CD14-positive monocyte (primary cell): ENCODE results near the gene PFN3. TPM values are rescaled to one million over a fixed set of nuclear protein-coding genes. Genes with fewer than 3 reads are reported as not detected.

ENCODE experiments used
- DNase-seq, 3 donors: peaks; one replicate each; pipeline ENCODE4 v3.0.0-alpha.2; 2011 to 2022
- H2AFZ ChIP-seq: 2 replicates; pipeline ENCODE4 v1.6.0; 2012; ENCODE audit warnings: mild to moderate bottlenecking, low read depth, low read length, inconsistent platforms; ENCODE audit not compliant: insufficient read depth, poor library complexity, severe bottlenecking
- H3K27ac ChIP-seq, 2 donors: 1 replicate in 1 of 2; 2 replicates in 1 of 2; pipeline ENCODE4 v1.5.1; 2012 to 2013; ENCODE audit warnings: low read length in 2 of 2, control low read depth in 1 of 2, inconsistent platforms in 1 of 2, low read depth in 1 of 2, mild to moderate bottlenecking in 1 of 2
- H3K27me3 ChIP-seq, 2 donors: one replicate each; pipeline versions ENCODE4 v1.6.0 to v1.6.1; 2011 to 2013; ENCODE audit warnings: low read length in 2 of 2; ENCODE audit not compliant: control insufficient read depth in 2 of 2, insufficient read depth in 2 of 2
- H3K36me3 ChIP-seq, 2 donors: replicated peaks in 1 of 2; 1 replicate in 1 of 2; 2 replicates in 1 of 2; pipeline versions ENCODE4 v1.5.1 to v1.6.1; 2012 to 2013; ENCODE audit warnings: low read length in 2 of 2, control low read depth in 1 of 2, inconsistent platforms in 1 of 2, mild to moderate bottlenecking in 1 of 2; ENCODE audit not compliant: insufficient read depth in 2 of 2, control insufficient read depth in 1 of 2
- H3K4me1 ChIP-seq, 2 donors: 1 replicate in 1 of 2; 2 replicates in 1 of 2; pipeline versions ENCODE4 v1.5.1 to v1.6.1; 2012 to 2013; ENCODE audit warnings: low read length in 2 of 2, control low read depth in 1 of 2, inconsistent platforms in 1 of 2, mild to moderate bottlenecking in 1 of 2, moderate library complexity in 1 of 2; ENCODE audit not compliant: insufficient read depth in 2 of 2, control insufficient read depth in 1 of 2
- H3K4me2 ChIP-seq: replicated peaks from 2 replicates; pipeline ENCODE3; 2012; ENCODE audit warnings: low read length, moderate library complexity, mild to moderate bottlenecking; ENCODE audit not compliant: poor library complexity, severe bottlenecking; ENCODE audit errors: extremely low read depth
- H3K4me3 ChIP-seq, 3 experiments: fragments of 200-600 bp in 1 of 3; sonication (generic) in 1 of 3; replicated peaks in 1 of 3; 1 replicate in 2 of 3; 2 replicates in 1 of 3; pipeline ENCODE4 v1.5.1; 2011 to 2013; ENCODE audit warnings: low read length in 3 of 3, mild to moderate bottlenecking in 3 of 3, control low read depth in 2 of 3, low read depth in 2 of 3, inconsistent platforms in 1 of 3, moderate library complexity in 1 of 3
- H3K79me2 ChIP-seq: 2 replicates; pipeline ENCODE4 v1.6.0; 2012; ENCODE audit warnings: mild to moderate bottlenecking, control low read depth, inconsistent platforms, low read length, moderate library complexity; ENCODE audit not compliant: insufficient read depth
- H3K9ac ChIP-seq: 2 replicates; pipeline ENCODE4 v1.6.0; 2017; ENCODE audit warnings: low read length, mild to moderate bottlenecking; ENCODE audit not compliant: insufficient read depth, poor library complexity, severe bottlenecking
- H3K9me3 ChIP-seq, 2 donors: replicated peaks in 1 of 2; 1 replicate in 1 of 2; 2 replicates in 1 of 2; pipeline versions ENCODE4 v1.5.1 to v1.6.1; 2012 to 2013; ENCODE audit warnings: low read length in 2 of 2, control low read depth in 1 of 2; ENCODE audit not compliant: control insufficient read depth in 1 of 2, insufficient read depth in 1 of 2
- H4K20me1 ChIP-seq: 2 replicates; pipeline ENCODE4 v1.6.0; 2012; ENCODE audit warnings: mild to moderate bottlenecking, low read length, control low read depth, moderate library complexity; ENCODE audit not compliant: insufficient read depth
- H3K27ac Mint-ChIP-seq, 7 donors: one replicate each; pipeline ENCODE4 v1.8.0; 2020; ENCODE audit warnings: mild to moderate bottlenecking in 7 of 7, mixed read lengths in 7 of 7, moderate library complexity in 6 of 7, inconsistent platforms in 2 of 7
- H3K27me3 Mint-ChIP-seq, 3 donors: one replicate each; pipeline ENCODE4 v1.8.0; 2021 to 2022; ENCODE audit warnings: low read depth in 3 of 3, mild to moderate bottlenecking in 3 of 3, mixed read lengths in 3 of 3, moderate library complexity in 3 of 3, inconsistent platforms in 1 of 3
- H3K36me3 Mint-ChIP-seq, 2 donors: one replicate each; pipeline ENCODE4 v1.8.0; 2020; ENCODE audit warnings: mixed read lengths in 2 of 2, inconsistent platforms in 1 of 2, mild to moderate bottlenecking in 1 of 2
- H3K4me1 Mint-ChIP-seq: one replicate; pipeline ENCODE4 v1.8.0; 2020; ENCODE audit warnings: mild to moderate bottlenecking, mixed read lengths
- H3K4me3 Mint-ChIP-seq, 2 donors: one replicate each; pipeline ENCODE4 v1.8.0; 2020; ENCODE audit warnings: mild to moderate bottlenecking in 2 of 2, mixed read lengths in 2 of 2, moderate library complexity in 1 of 2
- H3K9me3 Mint-ChIP-seq, 7 donors: one replicate each; pipeline ENCODE4 v1.8.0; 2020 to 2022; ENCODE audit warnings: mixed read lengths in 7 of 7, mild to moderate bottlenecking in 6 of 7, moderate library complexity in 6 of 7, inconsistent platforms in 2 of 7
- WGBS: methylation state at CpG from one replicate; pipeline ENCODE4 v1.1.5; 2013; ENCODE audit warnings: missing lambda C conversion rate; ENCODE audit not compliant: insufficient coverage; 5-methylcytosine and 5-hydroxymethylcytosine counted together
- intact Hi-C, 2 donors: fragments of 100-400 bp; cut with micrococcal nuclease; formaldehyde crosslinking; loops; one replicate each; pipeline versions ENCODE4 v1.15.0 to v1.15.1; 2023
- polyA plus RNA-seq, 3 donors: library from polyadenylated mRNA; depleted of rRNA in 1 of 3; unstranded in 2 of 3; stranded (reverse) in 1 of 3; fragments of 300-500 nt in 2 of 3; fragments of >200 nt in 1 of 3; fragmentation: Illumina TruSeq in 2 of 3; gene quantifications; 1 replicate in 2 of 3; 2 replicates in 1 of 3; pipeline ENCODE4 v1.2.3, GENCODE V29; 2012 to 2021
- TF ChIP-seq, protein P1 (sequence below): fragments of 200-600 bp; IDR thresholded peaks from one replicate; pipeline ENCODE4 v1.8.0; 2022; ENCODE audit warnings: antibody characterized with exemption, mild to moderate bottlenecking

The PFN3 gene
- polyA plus RNA-seq, 3 donors: not detected

- no peak for DNase-seq
- peaks cover 3% of the 10 kb centered on the region in 2 donors for H3K4me1 ChIP-seq
- peaks cover 17% of the 10 kb centered on the region for H3K4me1 Mint-ChIP-seq
Observed at GRCh38 chr5:177382423-177383029, 17.9 kb downstream of the PFN3 start.

GRCh38 chr5:177380805-177381126, 19.7 kb downstream of the PFN3 start:
- Mint-ChIP-seq H3K4me3 (no peak overlapping the region), H3K27me3 (peaks cover 21 to 30% (median 24%) of the 10 kb centered on the region in 3 donors), H3K36me3 (no peaks in the 10 kb centered on the region), H3K9me3 (peaks cover 0 to 2% (median 0%) of the 10 kb centered on the region in 7 donors), H3K4me1 (peaks cover 17% of the 10 kb centered on the region), H3K27ac (no peak overlapping the region)
- no peaks in the 10 kb centered on the region for H3K27me3 ChIP-seq
- no peak for DNase-seq
- no peaks in the 10 kb centered on the region for H3K36me3 ChIP-seq
- H4K20me1 ChIP-seq: no peaks in the 10 kb centered on the region
- no peak overlapping the region for H3K9ac ChIP-seq
- no peak overlapping the region for H2AFZ ChIP-seq
- intact Hi-C loops: no loop called here
- H3K4me3 ChIP-seq: no peak overlapping the region
- no peak overlapping the region for H3K27ac ChIP-seq
- WGBS: 100% methylated on average over 1 of the region's 6 CpGs
- H3K4me1 ChIP-seq: peaks cover 3% of the 10 kb centered on the region in 2 donors
- H3K4me2 ChIP-seq: no peak overlapping the region
- TF ChIP-seq, protein P1, sequence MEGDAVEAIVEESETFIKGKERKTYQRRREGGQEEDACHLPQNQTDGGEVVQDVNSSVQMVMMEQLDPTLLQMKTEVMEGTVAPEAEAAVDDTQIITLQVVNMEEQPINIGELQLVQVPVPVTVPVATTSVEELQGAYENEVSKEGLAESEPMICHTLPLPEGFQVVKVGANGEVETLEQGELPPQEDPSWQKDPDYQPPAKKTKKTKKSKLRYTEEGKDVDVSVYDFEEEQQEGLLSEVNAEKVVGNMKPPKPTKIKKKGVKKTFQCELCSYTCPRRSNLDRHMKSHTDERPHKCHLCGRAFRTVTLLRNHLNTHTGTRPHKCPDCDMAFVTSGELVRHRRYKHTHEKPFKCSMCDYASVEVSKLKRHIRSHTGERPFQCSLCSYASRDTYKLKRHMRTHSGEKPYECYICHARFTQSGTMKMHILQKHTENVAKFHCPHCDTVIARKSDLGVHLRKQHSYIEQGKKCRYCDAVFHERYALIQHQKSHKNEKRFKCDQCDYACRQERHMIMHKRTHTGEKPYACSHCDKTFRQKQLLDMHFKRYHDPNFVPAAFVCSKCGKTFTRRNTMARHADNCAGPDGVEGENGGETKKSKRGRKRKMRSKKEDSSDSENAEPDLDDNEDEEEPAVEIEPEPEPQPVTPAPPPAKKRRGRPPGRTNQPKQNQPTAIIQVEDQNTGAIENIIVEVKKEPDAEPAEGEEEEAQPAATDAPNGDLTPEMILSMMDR: no peak
- no peaks in the 10 kb centered on the region for H3K79me2 ChIP-seq
- H3K9me3 ChIP-seq: no peaks in the 10 kb centered on the region

More at GRCh38 chr5:177382423-177383029, 17.9 kb downstream of the PFN3 start:
- intact Hi-C loops: no loop called here
- H3K36me3 ChIP-seq: no peaks in the 10 kb centered on the region
- Mint-ChIP-seq H3K27ac (no peak overlapping the region), H3K9me3 (peaks cover 0 to 2% (median 0%) of the 10 kb centered on the region in 7 donors), H3K4me3 (no peak overlapping the region), H3K36me3 (no peaks in the 10 kb centered on the region), H3K27me3 (peaks cover 18 to 36% (median 29%) of the 10 kb centered on the region in 3 donors)
- no peaks in the 10 kb centered on the region for H4K20me1 ChIP-seq
- no peaks in the 10 kb centered on the region for H3K79me2 ChIP-seq
- H2AFZ ChIP-seq: no peak overlapping the region
- H3K9ac ChIP-seq: no peak overlapping the region
- H3K4me3 ChIP-seq: no peak overlapping the region
- H3K27me3 ChIP-seq: no peaks in the 10 kb centered on the region
- WGBS: 12% methylated on average over 11 of the region's 11 CpGs
- TF ChIP-seq, protein P1: no peak
- H3K9me3 ChIP-seq: no peaks in the 10 kb centered on the region
- no peak overlapping the region for H3K27ac ChIP-seq
- H3K4me2 ChIP-seq: no peak overlapping the region
